Activated T-cell treated with anti-CD3 and anti-CD28 coated beads for 24 hours (primary cell): Measurements from ENCODE around the gene MYORG.
"Not testable (repeated sequence)": the region's sequence is repeated elsewhere in the genome, so short reads cannot be mapped to it uniquely, and the experiment has no call there.

ENCODE experiments used
- DNase-seq: peaks from one replicate; pipeline ENCODE4 v3.0.0-alpha.2; 2020; ENCODE audit warnings: low read depth

Gene MYORG

GRCh38 chr9:34368796-34369195 lies 7.9 kb downstream of the MYORG start:
- not testable (repeated sequence) for DNase-seq

- not testable (repeated sequence) for DNase-seq
These were observed 8.8 kb downstream of the MYORG start for GRCh38 chr9:34367751-34368410.

GRCh38 chr9:34366365-34366764 lies 10.3 kb downstream of the MYORG start:
- no peak for DNase-seq

GRCh38 chr9:34365282-34365681 lies 11.4 kb downstream of the MYORG start:
- DNase-seq: no peak

GRCh38 chr9:34363619-34364351 lies 12.9 kb downstream of the MYORG start:
- DNase-seq: no peak

GRCh38 chr9:34362614-34363214 lies 14.0 kb downstream of the MYORG start:
- DNase-seq: no peak

GRCh38 chr9:34352957-34353356 lies 23.7 kb downstream of the MYORG start:
- DNase-seq: not testable (repeated sequence)

GRCh38 chr9:34352122-34352652 lies 24.5 kb downstream of the MYORG start:
- DNase-seq: not testable (repeated sequence)

- DNase-seq: no peak
These were observed 27.4 kb downstream of the MYORG start for GRCh38 chr9:34349324-34349723.

GRCh38 chr9:34347800-34348158 lies 28.9 kb downstream of the MYORG start:
- no peak for DNase-seq

GRCh38 chr9:34346873-34347799 lies 29.6 kb downstream of the MYORG start:
- no peak for DNase-seq

GRCh38 chr9:34343605-34344004 lies 33.1 kb downstream of the MYORG start:
- no peak for DNase-seq

- no peak for DNase-seq
These were observed 33.6 kb downstream of the MYORG start for GRCh38 chr9:34343090-34343489.

GRCh38 chr9:34341659-34342295 lies 34.9 kb downstream of the MYORG start:
- no peak for DNase-seq

- no peak for DNase-seq
These were observed 37.9 kb downstream of the MYORG start for GRCh38 chr9:34338665-34339385.

- not testable (repeated sequence) for DNase-seq
These were observed 38.6 kb downstream of the MYORG start for GRCh38 chr9:34338079-34338478.

GRCh38 chr9:34337403-34337802 lies 39.3 kb downstream of the MYORG start:
- DNase-seq: no peak

GRCh38 chr9:34335376-34335775 lies 41.3 kb downstream of the MYORG start:
- no peak for DNase-seq

- no peak for DNase-seq
These were observed 41.8 kb downstream of the MYORG start for GRCh38 chr9:34334916-34335315.

- no peak for DNase-seq
These were observed 42.3 kb downstream of the MYORG start for GRCh38 chr9:34334337-34334824.

- DNase-seq: no peak
These were observed 42.9 kb downstream of the MYORG start for GRCh38 chr9:34333836-34334235.
